Keratinocyte (primary cell): Measurements from ENCODE around the gene PRR16. TPM values are rescaled to one million over a fixed set of nuclear protein-coding genes. Genes with fewer than 3 reads are reported as not detected.

Experiments
- DNase-seq: peaks from one replicate; pipeline ENCODE4 v3.0.0-alpha.2; 2011; ENCODE audit warnings: low read depth, missing footprints, low spot score
- FAIRE-seq: peaks from 2 replicates; lab custom pipeline; 2011; peaks lifted over from hg19 to GRCh38; lab: Jason Lieb, UNC
- H2AFZ ChIP-seq: 2 replicates; pipeline ENCODE4 v1.6.0; 2012; ENCODE audit warnings: low read length, control low read depth, inconsistent platforms; ENCODE audit not compliant: control insufficient read depth
- H3K27ac ChIP-seq: 2 replicates; pipeline ENCODE4 v1.5.1; 2011; ENCODE audit warnings: low read length; ENCODE audit not compliant: control insufficient read depth, insufficient read depth
- H3K27me3 ChIP-seq: 3 replicates; pipeline ENCODE4 v1.6.0; 2011; ENCODE audit warnings: low read length; ENCODE audit not compliant: control insufficient read depth, insufficient read depth; ENCODE audit errors: extremely low read depth
- H3K36me3 ChIP-seq, 2 experiments: 2 replicates in 1 of 2; 3 replicates in 1 of 2; pipeline ENCODE4 v1.5.1; 2011; ENCODE audit warnings: low read length in 2 of 2, mild to moderate bottlenecking in 1 of 2; ENCODE audit not compliant: control insufficient read depth in 2 of 2, insufficient read depth in 2 of 2; ENCODE audit errors: extremely low read depth in 1 of 2
- H3K4me1 ChIP-seq: 3 replicates; pipeline ENCODE4 v1.5.1; 2011; ENCODE audit warnings: low read length; ENCODE audit not compliant: control insufficient read depth, insufficient read depth; ENCODE audit errors: extremely low read depth
- H3K4me2 ChIP-seq: 3 replicates; pipeline ENCODE4 v1.6.0; 2011; ENCODE audit warnings: low read depth, low read length; ENCODE audit not compliant: control insufficient read depth, insufficient read depth; ENCODE audit errors: extremely low read depth
- H3K4me3 ChIP-seq, 3 experiments: fragments of 200-600 bp in 1 of 3; sonication (generic) in 1 of 3; 2 replicates in 2 of 3; 3 replicates in 1 of 3; pipeline ENCODE4 v1.5.1; 2011 to 2016; ENCODE audit warnings: low read length in 3 of 3, mild to moderate bottlenecking in 3 of 3, control low read depth in 2 of 3, inconsistent platforms in 1 of 3, low read depth in 1 of 3, mixed read lengths in 1 of 3, mixed run types in 1 of 3, moderate library complexity in 1 of 3; ENCODE audit not compliant: control insufficient read depth in 2 of 3, insufficient read depth in 2 of 3; ENCODE audit errors: extremely low read depth in 1 of 3
- H3K79me2 ChIP-seq: 2 replicates; pipeline ENCODE4 v1.6.0; 2012; ENCODE audit warnings: low read length; ENCODE audit not compliant: control insufficient read depth, insufficient read depth
- H3K9ac ChIP-seq: 3 replicates; pipeline ENCODE4 v1.6.0; 2011; ENCODE audit warnings: low read length; ENCODE audit not compliant: control insufficient read depth, insufficient read depth; ENCODE audit errors: extremely low read depth
- H3K9me1 ChIP-seq: 3 replicates; pipeline ENCODE4 v1.6.0; 2011; ENCODE audit warnings: low read length; ENCODE audit not compliant: control insufficient read depth, insufficient read depth; ENCODE audit errors: extremely low read depth
- H3K9me3 ChIP-seq: 2 replicates; pipeline ENCODE4 v1.5.1; 2012; ENCODE audit warnings: low read depth, low read length; ENCODE audit not compliant: control insufficient read depth
- H4K20me1 ChIP-seq: 3 replicates; pipeline ENCODE4 v1.6.0; 2011; ENCODE audit warnings: low read length; ENCODE audit not compliant: control insufficient read depth, insufficient read depth; ENCODE audit errors: extremely low read depth
- EZH2 ChIP-seq: IDR thresholded peaks from one replicate; pipeline ENCODE4 v1.6.1; 2012; ENCODE audit warnings: inconsistent platforms, mild to moderate bottlenecking, low read length, moderate library complexity
- dilution Hi-C: fragments of 300-500 bp; cut with MboI; formaldehyde crosslinking; loops from one replicate; pipeline ENCODE4 v1.7.0; 2020; ENCODE audit warnings: low sequenced_read_pairs; ENCODE audit not compliant: extremely low pct_ligation_motif_present
- polyA plus RNA-seq, 5 experiments: library from polyadenylated mRNA; depleted of rRNA in 3 of 5; stranded (reverse) in 3 of 5; stranded (forward) in 1 of 5; unstranded in 1 of 5; fragments of >200 nt; gene quantifications; 1 replicate in 1 of 5; 2 replicates in 3 of 5; 3 replicates in 1 of 5; pipeline versions ENCODE4 v1.2.1 to v1.2.3, GENCODE V29; 2011 to 2012; ENCODE audit warnings: missing spikeins in 2 of 5, low read depth in 1 of 5, low replicate concordance in 1 of 5
- TF ChIP-seq, protein P1 (sequence below), 3 experiments: IDR thresholded peaks in 1 of 3; conservative IDR thresholded peaks in 1 of 3; optimal IDR thresholded peaks in 1 of 3; 2 replicates in 2 of 3; 3 replicates in 1 of 3; pipeline versions ENCODE3 to v1.5.1; 2011; ENCODE audit warnings: low read length in 3 of 3, mild to moderate bottlenecking in 3 of 3, moderate library complexity in 2 of 3, control low read depth in 1 of 3, inconsistent platforms in 1 of 3; ENCODE audit not compliant: insufficient read depth in 2 of 3; ENCODE audit errors: extremely low read depth in 1 of 3

PRR16 gene
- polyA plus RNA-seq, 1 donor (not counting 4 experiments of a cell fraction or from before 2014, with no cell fraction given): 0.05 TPM

DNA sequence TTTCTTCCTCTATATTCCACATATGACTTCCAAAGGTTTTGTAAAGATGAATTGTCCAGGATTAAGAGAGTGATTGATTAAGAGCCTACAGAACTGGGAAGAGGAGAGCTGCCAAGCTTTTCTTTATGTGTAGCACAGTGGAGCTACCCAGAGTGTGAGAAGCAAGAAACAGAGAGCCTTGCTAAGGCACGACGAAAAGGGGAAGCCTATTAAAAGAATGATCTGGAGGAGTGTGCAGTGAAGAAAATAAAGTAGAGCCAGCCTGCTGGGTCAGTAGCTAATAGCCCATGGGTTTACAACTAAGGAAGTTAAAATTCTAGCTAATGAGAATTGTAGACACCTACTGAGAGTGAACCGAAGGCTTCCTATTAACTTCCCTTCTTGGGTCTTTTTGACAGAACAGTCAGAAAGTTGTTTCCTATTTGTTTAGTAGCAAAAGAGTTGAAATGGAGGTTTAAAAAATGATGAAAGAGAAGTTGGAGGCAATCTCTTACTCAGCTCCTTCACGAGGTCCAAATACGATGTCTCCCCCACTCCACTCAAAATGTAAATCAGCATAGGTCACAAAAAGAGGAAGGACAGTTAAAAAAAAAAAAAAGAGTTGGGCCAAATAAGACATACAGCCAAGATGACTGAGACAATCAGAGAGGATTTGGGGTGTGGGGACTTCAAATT lies 957 bp upstream of the PRR16 start:
- FAIRE-seq: no peak
- DNase-seq: no peak
- Histone ChIP-seq H3K4me2 (no peak overlapping the region), H3K9ac (no peak overlapping the region), H3K4me1 (peaks cover 9% of the 10 kb centered on the region), H3K27ac (no peak overlapping the region), H3K9me3 (no peaks in the 10 kb centered on the region), H3K36me3 (no peaks in the 10 kb centered on the region), H3K27me3 (peaks cover 35% of the 10 kb centered on the region), H3K4me3 (no peak overlapping the region), H3K9me1 (no peaks in the 10 kb centered on the region), H2AFZ (no peak overlapping the region), H3K79me2 (no peaks in the 10 kb centered on the region), H4K20me1 (no peaks in the 10 kb centered on the region)
- dilution Hi-C loops: no loop called here
- TF ChIP-seq, protein P1, sequence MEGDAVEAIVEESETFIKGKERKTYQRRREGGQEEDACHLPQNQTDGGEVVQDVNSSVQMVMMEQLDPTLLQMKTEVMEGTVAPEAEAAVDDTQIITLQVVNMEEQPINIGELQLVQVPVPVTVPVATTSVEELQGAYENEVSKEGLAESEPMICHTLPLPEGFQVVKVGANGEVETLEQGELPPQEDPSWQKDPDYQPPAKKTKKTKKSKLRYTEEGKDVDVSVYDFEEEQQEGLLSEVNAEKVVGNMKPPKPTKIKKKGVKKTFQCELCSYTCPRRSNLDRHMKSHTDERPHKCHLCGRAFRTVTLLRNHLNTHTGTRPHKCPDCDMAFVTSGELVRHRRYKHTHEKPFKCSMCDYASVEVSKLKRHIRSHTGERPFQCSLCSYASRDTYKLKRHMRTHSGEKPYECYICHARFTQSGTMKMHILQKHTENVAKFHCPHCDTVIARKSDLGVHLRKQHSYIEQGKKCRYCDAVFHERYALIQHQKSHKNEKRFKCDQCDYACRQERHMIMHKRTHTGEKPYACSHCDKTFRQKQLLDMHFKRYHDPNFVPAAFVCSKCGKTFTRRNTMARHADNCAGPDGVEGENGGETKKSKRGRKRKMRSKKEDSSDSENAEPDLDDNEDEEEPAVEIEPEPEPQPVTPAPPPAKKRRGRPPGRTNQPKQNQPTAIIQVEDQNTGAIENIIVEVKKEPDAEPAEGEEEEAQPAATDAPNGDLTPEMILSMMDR (optimal IDR thresholded peaks at IDR 0.05 in 1 of 3, IDR thresholded peaks at IDR 0.05 in 1 of 3, conservative IDR thresholded peaks at IDR 0.05 in 1 of 3; ENCODE audit: extremely low read depth in 1 of 3, insufficient read depth in 2 of 3, low read length in 3 of 3): no peak
- no peak for TF ChIP-seq EZH2

DNA sequence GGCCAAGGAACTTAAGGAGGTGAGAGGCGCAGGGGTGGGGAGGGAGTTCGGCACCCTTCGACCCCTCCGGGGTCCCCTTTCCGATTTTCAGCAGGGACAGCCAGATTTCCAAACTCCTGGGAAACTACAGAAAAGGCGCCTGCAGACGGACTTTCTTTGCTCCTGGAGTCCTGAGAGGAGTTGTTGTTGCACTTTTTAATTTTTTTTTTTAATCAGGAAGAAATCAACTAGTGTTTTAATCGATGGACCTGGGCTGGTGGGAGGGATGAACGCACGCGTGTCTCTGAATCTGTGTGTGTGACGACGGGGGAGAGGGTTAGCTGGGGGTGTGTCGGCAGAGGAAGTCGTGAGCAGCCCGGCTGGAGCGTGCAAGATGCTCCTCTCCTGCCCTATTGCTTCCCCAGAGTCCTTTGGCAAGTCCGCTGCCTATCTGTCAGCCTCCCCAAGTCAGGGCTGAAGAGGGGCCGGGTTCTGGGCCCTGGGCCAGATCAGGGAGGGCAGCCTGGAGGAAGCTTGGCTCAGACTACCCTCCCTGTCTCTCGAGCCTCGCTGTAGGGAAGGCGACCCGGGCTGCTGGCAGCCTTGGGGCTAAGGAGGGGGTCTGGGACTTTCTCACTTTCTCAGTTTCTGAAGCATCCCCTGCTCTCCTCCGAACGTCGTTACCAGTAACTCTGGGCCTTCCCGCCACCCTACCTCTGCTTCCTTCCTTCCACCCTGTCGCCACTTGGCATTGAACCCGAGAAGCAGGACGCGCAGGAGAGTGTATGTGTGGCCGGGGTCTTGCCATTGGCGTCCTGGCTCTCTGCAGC lies 731 bp downstream of the PRR16 start:
- dilution Hi-C loops: no loop called here
- Histone ChIP-seq H3K9me1 (no peaks in the 10 kb centered on the region), H3K27me3 (peaks cover 35% of the 10 kb centered on the region), H3K27ac (no peak overlapping the region), H3K4me3 (peak overlapping the region; percentile 23 to 64 (median 54)), H2AFZ (peak overlapping the region; percentile 70), H3K4me2 (peak overlapping the region; percentile 75), H3K4me1 (peaks cover 9% of the 10 kb centered on the region), H3K36me3 (no peaks in the 10 kb centered on the region), H3K79me2 (no peaks in the 10 kb centered on the region), H3K9me3 (no peaks in the 10 kb centered on the region), H3K9ac (no peak overlapping the region), H4K20me1 (no peaks in the 10 kb centered on the region)
- no peak for FAIRE-seq
- TF ChIP-seq, protein P1 (optimal IDR thresholded peaks at IDR 0.05 in 1 of 3, IDR thresholded peaks at IDR 0.05 in 1 of 3, conservative IDR thresholded peaks at IDR 0.05 in 1 of 3; ENCODE audit: extremely low read depth in 1 of 3, insufficient read depth in 2 of 3, low read length in 3 of 3): no peak
- peak; percentile 49 for TF ChIP-seq EZH2
- DNase-seq: no peak
